GM10266 (cell line): ENCODE measurements around the gene IL13.

Source experiments
- DNase-seq: peaks from one replicate; pipeline ENCODE4 v3.0.0; 2012; ENCODE audit errors: extremely low spot score
- CTCF ChIP-seq: IDR thresholded peaks from 2 replicates; pipeline ENCODE4 v1.5.1; 2012; ENCODE audit warnings: mild to moderate bottlenecking, low read depth; ENCODE audit not compliant: control insufficient read depth, insufficient read depth; ENCODE audit errors: missing control alignments

The IL13 gene

GRCh38 chr5:132667761-132668705 lies 10.1 kb downstream of the IL13 start:
- TF ChIP-seq CTCF: no peak
- DNase-seq: no peak

GRCh38 chr5:132668706-132669454 lies 10.9 kb downstream of the IL13 start:
- DNase-seq: no peak

GRCh38 chr5:132669455-132669820 lies 11.5 kb downstream of the IL13 start:
- no peak for TF ChIP-seq CTCF
- DNase-seq: no peak

More at GRCh38 chr5:132668706-132669454, 10.9 kb downstream of the IL13 start:
- TF ChIP-seq CTCF: no peak

- no peak for DNase-seq
These were observed 12.3 kb downstream of the IL13 start for GRCh38 chr5:132669966-132670882.

GRCh38 chr5:132671000-132671399 lies 13.0 kb downstream of the IL13 start:
- no peak for DNase-seq
- TF ChIP-seq CTCF: no peak

More at GRCh38 chr5:132669966-132670882, 12.3 kb downstream of the IL13 start:
- no peak for TF ChIP-seq CTCF

- no peak for DNase-seq
- TF ChIP-seq CTCF: no peak
These were observed 15.5 kb downstream of the IL13 start for GRCh38 chr5:132673488-132673887.
